GM19397 (cell line): ENCODE measurements around the gene RXFP1.
"Not testable (repeated sequence)": the region's sequence is repeated elsewhere in the genome, so short reads cannot be mapped to it uniquely, and the experiment has no call there.

Experiments used
- ATAC-seq: cut with Tn5 transposase; IDR thresholded peaks from one replicate; pipeline ENCODE4 v1.9.1; 2021; ENCODE audit warnings: mild to moderate bottlenecking, moderate library complexity; ENCODE audit not compliant: unreplicated experiment

Gene RXFP1

DNA sequence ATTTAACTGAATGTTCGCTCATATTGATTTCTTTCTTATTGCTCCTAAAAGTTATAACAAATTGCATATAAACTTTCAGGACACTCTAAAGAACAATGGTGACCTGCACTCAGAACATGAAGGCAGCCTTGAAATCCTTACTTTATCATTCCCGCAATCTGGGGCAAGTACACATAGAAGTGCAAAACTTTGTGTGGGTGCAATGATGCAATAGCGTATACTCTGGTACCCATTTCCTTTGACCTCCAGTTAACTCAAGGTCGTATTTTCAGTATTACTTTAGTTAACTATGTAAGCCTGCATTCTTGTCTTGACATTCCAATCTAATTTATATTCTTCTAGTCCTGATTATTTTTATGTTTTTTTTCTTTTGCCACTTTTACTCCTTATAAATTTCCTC, 85.3 kb downstream of the RXFP1 start:
- no peak for ATAC-seq

DNA sequence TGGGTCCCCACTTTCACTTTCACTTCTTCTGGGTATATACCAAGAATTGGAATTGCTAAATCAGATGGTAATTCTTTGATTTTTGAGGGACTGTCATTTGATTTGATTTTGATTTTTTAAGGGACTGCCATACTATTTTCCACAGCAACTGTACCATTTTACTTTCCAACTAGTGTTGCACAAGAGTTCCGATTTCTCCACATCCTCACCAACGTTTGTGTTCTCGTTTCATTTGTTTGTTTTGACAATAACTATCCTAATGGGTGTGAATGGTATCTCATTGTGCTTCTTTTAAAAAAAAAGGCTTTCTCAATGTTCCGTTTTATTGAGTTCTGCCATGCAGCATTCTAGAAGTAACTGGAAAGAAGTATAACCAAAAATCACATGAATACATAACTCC, 87.4 kb downstream of the RXFP1 start:
- ATAC-seq, result no peak

DNA sequence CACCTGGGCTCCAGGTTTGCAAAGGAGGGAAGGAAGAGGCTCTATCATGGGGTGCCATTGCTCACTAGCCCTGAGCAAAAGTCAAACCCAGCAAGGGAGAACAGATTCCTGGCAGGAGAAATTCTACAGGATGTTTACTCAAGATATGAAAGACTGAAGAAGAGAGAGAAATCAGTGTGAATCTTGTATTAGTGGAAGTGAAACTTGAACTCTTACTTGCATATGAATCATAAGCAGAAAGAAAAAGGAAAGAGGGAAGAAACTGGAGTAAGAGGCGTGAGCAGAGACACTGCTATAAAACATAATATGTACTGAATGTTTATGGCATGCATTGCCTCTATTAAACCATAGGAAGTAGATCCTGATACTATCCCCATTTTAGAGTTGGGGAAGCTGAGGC, 89.1 kb downstream of the RXFP1 start:
- peak; percentile 72 for ATAC-seq

DNA sequence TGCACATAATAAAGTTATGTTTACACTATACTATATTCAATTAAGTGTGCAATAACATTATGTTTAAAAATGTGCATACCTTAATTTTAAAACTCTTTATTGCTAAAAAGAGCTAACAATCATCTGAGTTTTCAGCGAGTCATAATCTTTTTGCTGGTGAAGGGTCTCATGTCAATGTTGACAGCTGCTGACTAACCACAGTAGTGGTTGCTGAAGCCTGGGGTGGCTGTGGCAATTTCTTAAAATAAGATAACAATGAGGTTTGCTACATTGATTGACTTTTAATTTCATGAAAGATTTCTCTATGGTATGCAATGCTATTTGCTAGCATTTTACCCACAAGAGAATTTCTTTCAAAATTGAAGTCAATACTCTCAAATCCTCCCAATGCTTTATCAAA, 91.4 kb downstream of the RXFP1 start:
- no peak for ATAC-seq

DNA sequence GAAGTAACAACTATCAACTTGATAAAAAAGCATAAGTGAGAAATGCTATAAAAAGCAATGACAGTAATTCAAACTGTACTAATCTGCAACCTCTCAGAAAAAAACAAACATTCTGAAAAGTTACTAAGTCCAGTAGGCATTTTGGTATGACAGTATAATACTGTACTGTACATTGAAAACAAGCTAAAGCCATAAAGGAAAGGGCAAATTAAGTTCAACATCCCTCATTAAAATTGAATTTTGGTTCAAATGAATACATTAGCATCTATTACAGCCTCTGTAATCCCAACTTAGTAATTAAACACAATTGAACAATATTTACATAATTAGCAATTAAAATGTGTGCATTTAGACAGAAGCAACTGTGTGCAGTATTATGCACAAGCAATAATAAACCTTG, 96.3 kb downstream of the RXFP1 start:
- no peak for ATAC-seq

DNA sequence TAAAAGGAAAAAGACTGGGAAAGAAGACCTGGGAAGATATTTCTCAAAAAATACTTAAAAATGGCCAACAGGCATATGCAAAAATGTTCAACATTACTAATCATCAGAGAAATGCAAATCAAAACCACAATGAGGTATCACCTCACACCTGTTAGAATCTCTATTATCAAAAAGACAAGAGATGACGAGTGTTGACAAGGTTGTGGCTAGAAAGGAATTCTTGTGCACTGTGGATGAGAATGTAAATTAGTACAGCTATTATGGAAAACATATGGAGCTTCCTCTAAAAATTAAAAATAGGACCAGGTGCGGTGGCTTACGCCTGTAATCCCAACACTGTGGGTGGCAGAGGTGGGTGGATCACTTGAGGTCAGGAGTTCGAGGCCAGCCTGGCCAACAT, 100.0 kb downstream of the RXFP1 start:
- ATAC-seq, result no peak

DNA sequence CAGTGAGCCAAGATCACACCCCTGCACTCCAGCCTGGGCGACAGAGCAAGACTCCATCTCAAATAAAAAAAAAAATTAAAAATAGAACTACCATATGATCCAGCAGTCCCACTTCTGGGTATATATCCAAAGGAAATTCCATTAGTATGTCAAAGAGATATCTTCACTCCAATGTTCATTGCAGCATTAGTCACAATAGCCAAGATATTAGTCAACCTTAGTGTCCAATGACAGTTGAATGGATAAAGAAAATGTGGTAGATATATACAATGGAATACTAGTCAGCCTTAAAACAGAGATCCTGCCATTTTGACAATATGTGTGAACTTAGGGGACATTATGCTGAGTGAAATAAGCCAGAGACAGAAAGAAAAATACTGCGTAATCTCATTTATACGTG, 100.6 kb downstream of the RXFP1 start:
- no peak for ATAC-seq

DNA sequence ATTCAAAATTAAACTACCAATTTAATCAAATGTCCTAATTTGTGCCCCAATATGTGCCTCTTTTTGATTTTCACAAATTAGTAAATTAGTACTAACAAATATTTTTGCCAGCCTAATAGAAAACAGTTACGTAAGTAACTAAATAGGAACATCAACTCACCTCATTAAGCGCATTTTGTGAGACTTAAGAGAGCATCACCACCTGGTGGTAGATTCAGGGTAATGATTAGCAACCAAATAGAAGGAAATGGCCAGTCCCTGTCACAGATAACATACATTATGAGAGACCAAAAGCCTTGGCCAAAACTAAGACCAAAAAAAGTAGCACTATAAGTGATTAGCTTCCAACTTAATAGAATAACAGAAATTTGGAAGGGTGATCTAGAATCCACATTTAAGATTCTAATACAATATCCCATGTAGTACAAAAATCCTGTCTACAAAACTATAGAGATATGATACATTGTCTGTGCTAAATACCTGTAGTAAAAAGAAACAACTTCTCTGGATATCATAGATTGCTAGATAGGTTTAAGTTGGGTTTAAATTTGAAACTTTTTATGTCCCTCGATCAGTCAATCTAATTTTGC, 103.3 kb downstream of the RXFP1 start:
- peak; percentile 81 for ATAC-seq

DNA sequence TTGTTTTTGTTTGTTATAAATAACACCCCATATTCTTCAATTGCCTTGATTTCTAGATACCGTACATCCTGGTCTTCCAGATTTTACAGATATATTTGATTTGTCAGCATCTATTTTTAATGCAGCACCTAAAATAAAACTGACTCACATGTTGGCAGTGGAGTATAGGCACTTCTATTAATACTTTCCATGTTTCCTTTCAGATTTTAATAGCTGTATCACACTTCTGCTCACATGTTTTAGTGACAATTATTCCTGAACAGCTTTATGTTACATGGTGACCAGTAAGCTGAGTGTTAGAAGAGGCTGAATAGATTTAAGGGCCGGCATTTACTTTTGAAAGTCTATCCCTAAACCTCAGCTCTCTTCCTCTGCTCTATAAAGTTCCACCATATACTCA, 103.9 kb downstream of the RXFP1 start:
- ATAC-seq, result no peak

DNA sequence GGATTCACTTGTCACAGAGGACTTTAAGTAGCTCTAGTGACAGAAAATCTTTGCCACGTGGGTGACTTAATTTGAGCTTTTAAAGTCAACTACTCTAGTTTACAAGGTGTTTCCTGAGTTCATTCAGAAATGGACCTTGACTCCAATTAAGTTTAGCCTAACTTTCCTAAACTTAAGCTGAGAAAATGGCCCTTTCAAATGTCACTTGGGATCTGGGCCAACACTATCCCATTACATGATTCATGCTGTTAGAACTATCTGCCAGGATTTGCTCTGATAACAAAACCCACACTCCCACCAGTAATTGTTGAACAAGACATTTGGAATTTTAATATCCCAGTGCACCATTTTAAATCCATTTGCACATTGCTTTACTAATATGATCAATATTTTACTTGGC, 109.2 kb downstream of the RXFP1 start:
- ATAC-seq, result no peak

DNA sequence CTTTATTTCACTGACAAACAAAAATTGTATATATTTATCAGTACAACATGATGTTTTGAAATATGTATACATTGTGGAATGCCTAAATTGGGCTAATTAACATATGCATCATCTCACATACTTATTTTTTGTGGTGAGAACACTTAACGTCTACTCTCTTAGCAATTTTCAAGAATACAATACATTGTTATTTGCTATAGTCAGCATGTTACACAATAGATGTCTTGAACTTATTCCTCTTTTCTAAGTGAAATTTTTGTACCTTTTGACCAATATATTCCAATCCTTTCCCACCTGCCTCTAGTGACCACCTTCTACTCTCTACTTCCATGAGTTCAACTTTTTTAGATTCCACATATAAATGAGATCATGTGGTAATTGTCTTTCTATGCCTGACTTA, 114.9 kb downstream of the RXFP1 start:
- ATAC-seq, result no peak

DNA sequence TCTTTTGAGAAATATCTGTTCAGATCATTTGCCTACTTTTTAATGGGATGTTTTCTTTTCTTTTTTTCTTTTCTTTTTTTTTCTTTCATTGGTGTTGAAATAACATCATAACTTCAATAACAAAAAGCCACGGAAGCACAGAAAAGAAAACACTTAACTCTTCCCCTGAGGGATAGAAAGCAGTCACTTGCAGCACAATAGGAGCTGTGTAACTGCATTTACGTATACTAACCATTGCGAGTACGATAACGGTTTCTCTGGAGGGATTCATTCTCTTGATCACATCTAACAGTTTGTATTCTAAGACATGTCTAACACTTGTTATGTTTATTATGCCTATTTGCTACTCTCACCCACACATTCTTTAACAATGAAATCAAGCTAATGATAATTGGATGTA, 122.7 kb downstream of the RXFP1 start:
- no peak for ATAC-seq

DNA sequence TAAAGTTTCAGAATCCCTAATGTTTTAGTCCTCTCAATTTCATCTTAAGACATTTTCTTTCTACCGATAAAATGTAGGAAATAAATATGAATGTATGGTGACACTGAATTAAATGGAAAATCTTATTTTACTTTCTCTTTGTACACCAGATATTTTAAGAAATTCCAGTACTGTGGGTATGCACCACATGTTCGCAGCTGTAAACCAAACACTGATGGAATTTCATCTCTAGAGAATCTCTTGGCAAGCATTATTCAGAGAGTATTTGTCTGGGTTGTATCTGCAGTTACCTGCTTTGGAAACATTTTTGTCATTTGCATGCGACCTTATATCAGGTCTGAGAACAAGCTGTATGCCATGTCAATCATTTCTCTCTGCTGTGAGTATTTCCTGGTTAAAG, 123.1 kb downstream of the RXFP1 start:
- ATAC-seq, result no peak

DNA sequence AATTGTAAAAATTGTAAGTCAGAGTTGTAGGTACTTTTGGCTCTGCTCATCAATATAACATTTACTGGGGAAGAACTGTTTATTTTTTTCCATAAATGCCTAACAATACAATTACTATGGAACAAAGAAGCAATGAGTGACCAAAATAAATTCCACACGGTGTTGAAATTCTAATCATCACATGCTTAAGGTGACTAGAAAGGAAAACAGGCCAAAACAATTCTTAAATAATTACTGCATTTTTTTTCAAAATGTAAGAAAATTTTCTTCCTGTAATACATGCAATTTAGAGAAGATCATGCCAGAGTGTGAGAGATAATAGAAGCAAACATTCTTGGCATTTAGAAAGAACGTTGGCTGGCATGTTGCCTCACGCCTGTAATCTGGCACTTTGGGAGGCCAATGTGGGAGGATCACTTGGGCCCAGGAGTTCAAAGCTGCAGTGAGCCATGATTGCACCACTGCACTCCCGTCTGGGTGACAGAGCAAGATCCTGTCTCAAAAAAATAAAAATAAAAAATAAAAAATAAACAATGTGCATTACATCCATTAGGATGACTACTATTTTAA, 127.5 kb downstream of the RXFP1 start:
- no peak for ATAC-seq

DNA sequence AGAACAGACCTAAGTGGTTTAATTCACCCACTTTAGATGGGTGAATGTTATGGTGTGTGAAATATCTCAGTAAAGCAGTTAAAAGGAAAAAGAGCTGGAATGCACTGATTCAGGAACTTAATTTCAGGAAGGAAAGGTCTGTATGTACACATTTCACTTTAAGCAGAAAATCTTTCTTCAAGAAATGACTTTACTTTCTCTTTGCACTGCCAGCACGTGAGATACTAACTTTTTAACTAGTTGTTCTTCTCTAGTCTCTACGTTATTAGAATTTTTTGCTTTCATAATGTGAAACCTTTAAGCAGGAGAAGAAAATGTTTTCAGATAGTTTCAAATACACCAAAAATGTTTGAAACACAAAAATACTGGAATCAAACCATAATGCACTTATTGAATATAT, 131.2 kb downstream of the RXFP1 start:
- ATAC-seq, result no peak

DNA sequence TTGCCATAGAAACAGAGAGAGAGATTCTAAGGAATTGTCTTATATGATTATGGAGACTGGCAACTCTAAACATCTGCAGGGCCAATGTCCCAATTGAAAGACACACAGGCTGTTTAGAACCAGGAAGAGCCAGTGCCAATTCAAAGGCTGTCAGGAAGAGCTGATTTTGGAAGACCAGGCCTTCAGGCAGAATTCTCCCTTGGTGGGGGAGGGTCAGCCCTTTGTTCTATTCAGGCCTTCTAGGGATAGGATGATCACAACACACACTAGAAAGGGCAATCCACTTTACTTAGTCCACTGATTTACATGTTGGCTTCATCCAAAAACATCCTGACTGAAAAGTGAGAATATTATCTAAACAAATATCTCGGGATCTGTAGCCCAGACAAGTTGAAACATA, 134.8 kb downstream of the RXFP1 start:
- no peak for ATAC-seq

DNA sequence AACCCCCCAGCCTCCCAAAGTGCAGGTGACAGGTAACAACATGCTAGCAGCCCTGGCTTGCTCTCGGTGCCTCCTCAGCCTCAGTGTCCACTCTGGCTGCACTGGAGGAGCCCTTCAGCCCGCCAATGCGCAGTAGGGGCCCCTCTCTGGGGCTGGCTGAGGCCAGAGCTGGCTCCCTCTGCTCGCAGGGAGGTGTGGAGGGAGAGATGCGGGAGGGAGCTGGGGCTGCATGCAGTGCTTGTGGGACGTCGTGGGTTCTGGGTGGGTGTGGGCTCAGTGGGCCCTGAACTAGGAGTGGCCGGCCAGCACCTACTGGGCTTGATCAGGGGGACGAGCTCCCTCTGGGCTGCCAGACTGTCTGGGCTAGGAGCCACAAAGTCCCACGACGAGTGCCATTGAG, 135.6 kb downstream of the RXFP1 start:
- no peak for ATAC-seq

DNA sequence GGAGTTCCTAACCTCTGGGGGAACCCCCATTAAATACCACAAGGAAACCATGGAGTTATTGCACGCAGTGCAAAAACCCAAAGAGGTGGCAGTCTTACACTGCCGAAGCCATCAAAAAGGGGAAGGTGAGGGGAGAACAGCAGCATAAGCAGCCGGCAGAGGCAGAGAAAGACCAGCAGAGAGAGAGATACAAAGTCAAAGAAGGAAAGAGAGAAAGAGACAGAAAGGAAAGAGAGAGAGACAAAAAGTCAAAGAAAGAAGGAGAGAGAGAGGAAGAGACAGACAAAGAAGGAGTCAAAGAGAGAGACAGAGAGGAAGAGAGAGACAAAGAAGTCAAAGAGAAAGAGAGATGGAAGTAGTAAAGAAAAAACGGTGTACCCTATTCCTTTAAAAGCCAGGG, 141.6 kb downstream of the RXFP1 start:
- ATAC-seq, result not testable (repeated sequence)

DNA sequence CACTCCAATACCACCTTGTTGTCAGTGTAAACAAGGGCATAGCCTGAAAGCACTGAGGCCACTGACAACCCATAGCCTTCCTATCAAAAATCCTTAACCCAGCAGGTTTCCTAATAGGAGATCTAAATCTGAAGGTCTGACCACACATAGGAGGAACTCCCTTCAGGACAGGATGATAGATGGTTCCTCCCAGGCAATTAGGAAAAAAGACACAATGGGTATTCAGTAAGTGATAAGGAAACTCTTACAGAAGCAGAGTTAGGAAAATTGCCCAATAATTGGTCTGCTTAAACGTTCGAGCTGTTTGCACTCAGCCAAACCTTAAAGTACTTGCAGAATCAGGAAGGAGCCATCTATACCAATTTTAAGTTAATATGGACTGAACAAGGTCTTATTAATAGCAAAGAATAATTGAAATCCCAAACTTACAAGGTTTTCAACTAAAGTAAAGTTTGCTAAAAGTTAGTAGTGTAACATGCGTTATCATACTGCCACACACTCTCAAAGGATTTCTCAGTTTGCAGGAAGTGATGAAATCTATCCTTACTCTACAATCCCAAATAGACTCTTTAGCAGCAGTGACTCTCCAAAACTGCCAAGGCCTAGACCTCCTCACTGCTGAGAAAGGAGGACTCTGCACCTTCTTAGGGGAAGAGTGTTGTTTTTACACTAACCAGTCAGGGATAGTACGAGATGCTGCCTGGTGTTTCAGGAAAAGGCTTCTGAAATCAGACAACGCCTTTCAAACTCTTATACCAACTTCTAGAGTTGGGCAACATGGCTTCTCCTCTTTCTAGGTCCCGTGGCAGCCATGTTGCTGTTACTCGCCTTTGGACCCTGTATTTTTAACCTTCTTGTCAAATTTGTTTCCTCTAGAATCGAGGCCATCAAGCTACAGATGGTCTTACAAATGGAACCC, 142.3 kb downstream of the RXFP1 start:
- ATAC-seq, result not testable (repeated sequence)

DNA sequence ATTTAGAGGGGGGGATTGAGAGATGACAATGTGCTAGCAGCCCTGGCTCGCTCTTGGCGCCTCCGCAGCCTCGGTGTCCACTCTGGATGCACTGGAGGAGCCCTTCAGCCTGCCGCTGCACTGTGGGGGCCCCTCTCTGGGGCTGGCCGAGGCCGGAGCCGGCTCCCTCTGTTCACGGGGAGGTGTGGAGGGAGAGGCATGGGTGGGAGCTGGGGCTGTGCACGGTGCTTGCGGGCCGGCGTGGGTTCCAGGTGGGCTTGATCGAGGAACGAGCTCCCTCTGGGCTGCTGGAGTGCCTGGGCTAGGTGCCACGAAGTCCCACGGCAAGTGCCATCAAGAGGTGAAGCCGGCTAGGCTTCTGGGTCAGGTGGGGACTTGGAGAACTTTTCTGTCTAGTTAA, 143.1 kb downstream of the RXFP1 start:
- ATAC-seq, result no peak

DNA sequence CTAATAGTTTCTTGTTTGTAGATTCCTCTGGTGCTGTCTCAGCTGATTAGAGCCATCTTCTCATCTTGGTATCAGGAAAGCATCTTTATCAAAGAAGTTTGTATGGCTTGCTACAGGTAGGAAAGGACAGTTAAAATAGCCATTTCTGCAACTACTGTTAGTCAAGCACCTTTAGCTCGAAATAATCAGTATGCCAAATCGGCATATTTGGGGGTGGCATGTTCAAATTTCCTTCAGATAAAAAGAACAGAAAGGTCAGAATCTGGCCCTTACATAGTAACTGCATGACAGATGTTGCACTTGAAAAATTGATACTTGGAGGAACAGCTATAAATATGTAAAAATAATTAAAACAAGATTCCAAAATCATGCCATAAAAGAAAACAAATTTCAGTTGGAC, 145.2 kb downstream of the RXFP1 start:
- ATAC-seq, result no peak

DNA sequence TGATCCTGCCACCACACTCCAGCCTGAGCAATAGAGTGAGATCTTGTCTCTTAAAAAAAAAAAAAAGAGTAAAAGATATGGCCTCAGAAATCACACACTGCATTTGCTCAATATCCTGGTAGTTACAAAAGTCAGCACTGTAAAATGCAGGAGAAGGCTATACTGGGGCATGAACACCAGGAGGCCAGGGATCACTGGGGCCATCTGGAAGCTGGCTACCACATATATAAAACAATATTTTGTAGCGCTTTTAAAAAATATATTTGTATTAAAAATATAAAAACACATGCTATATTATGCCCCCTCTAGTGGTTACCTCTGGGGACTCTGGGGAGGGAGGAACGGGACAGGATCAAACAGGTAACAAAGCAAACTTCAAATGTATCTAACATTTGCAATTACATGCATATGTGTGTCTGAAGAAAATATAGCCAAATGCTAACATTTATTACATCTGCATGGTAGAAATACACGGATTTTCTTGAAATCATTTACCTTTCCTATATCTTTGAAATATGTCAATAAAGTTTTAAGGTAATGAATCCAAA, 146.0 kb downstream of the RXFP1 start:
- ATAC-seq, result no peak
